Measurements from ENCODE around the gene CCDC102B.

Gene CCDC102B

GRCh38 chr18:68897286-68897685 lies 99.4 kb downstream of the CCDC102B start:
- Histone ChIP-seq H3K4me2 (ENCODE audit: low read length) (no peak overlapping the region), H3K4me3 (ENCODE audit: low read depth, low read length) (no peak overlapping the region), H3K9ac (no peak overlapping the region), H3K79me2 (no peaks in the 10 kb centered on the region), H3K27me3 (ENCODE audit: control insufficient read depth, insufficient read depth, low read length) (no peaks in the 10 kb centered on the region), H3K27ac (no peak overlapping the region), H3K9me3 (ENCODE audit: control insufficient read depth, low read length) (no peaks in the 10 kb centered on the region), H3K4me1 (no peaks in the 10 kb centered on the region), H3K36me3 (ENCODE audit: control insufficient read depth, insufficient read depth, low read length) (no peaks in the 10 kb centered on the region), H2AFZ (no peak overlapping the region)
- no peak for TF ChIP-seq CTCF (IDR thresholded peaks at IDR 0.05)

- H3K79me2 ChIP-seq = no peaks in the 10 kb centered on the region
- no peak overlapping the region for H3K4me3 ChIP-seq (ENCODE audit: low read depth, low read length)
- no peak overlapping the region for H3K4me2 ChIP-seq (ENCODE audit: low read length)
- H2AFZ ChIP-seq = no peak overlapping the region
- H3K9me3 ChIP-seq (ENCODE audit: control insufficient read depth, low read length) = no peaks in the 10 kb centered on the region
- H3K27ac ChIP-seq = no peak overlapping the region
- no peaks in the 10 kb centered on the region for H3K36me3 ChIP-seq (ENCODE audit: control insufficient read depth, insufficient read depth, low read length)
- no peaks in the 10 kb centered on the region for H3K27me3 ChIP-seq (ENCODE audit: control insufficient read depth, insufficient read depth, low read length)
- no peaks in the 10 kb centered on the region for H3K4me1 ChIP-seq
- no peak overlapping the region for H3K9ac ChIP-seq
- TF ChIP-seq CTCF (IDR thresholded peaks at IDR 0.05) = no peak
Observed at GRCh38 chr18:68909579-68909978, 111.7 kb downstream of the CCDC102B start.

- Histone ChIP-seq H3K4me2 (ENCODE audit: low read length) (no peak overlapping the region), H3K36me3 (ENCODE audit: control insufficient read depth, insufficient read depth, low read length) (no peaks in the 10 kb centered on the region), H2AFZ (no peak overlapping the region), H3K27ac (no peak overlapping the region), H3K4me3 (ENCODE audit: low read depth, low read length) (no peak overlapping the region), H3K79me2 (no peaks in the 10 kb centered on the region), H3K9ac (no peak overlapping the region), H3K9me3 (ENCODE audit: control insufficient read depth, low read length) (no peaks in the 10 kb centered on the region), H3K4me1 (no peaks in the 10 kb centered on the region), H3K27me3 (ENCODE audit: control insufficient read depth, insufficient read depth, low read length) (no peaks in the 10 kb centered on the region)
- TF ChIP-seq CTCF (IDR thresholded peaks at IDR 0.05) = no peak
Observed at GRCh38 chr18:68915061-68915460, 117.2 kb downstream of the CCDC102B start.

GRCh38 chr18:68916734-68917133 lies 118.9 kb downstream of the CCDC102B start:
- no peak overlapping the region for H2AFZ ChIP-seq
- no peak overlapping the region for H3K27ac ChIP-seq

More at GRCh38 chr18:68916734-68917133, 118.9 kb downstream of the CCDC102B start:
- no peak overlapping the region for H3K4me3 ChIP-seq (ENCODE audit: low read depth, low read length)
- H3K9me3 ChIP-seq (ENCODE audit: control insufficient read depth, low read length) = no peaks in the 10 kb centered on the region
- no peaks in the 10 kb centered on the region for H3K4me1 ChIP-seq
- no peaks in the 10 kb centered on the region for H3K27me3 ChIP-seq (ENCODE audit: control insufficient read depth, insufficient read depth, low read length)
- no peak overlapping the region for H3K9ac ChIP-seq
- no peak for TF ChIP-seq CTCF (IDR thresholded peaks at IDR 0.05)
- H3K4me2 ChIP-seq (ENCODE audit: low read length) = no peak overlapping the region
- H3K79me2 ChIP-seq = no peaks in the 10 kb centered on the region
- H3K36me3 ChIP-seq (ENCODE audit: control insufficient read depth, insufficient read depth, low read length) = no peaks in the 10 kb centered on the region

All from parathyroid adenoma (tissue), 2 donors.